ENCODE data around the gene ZNF579.

DNA sequence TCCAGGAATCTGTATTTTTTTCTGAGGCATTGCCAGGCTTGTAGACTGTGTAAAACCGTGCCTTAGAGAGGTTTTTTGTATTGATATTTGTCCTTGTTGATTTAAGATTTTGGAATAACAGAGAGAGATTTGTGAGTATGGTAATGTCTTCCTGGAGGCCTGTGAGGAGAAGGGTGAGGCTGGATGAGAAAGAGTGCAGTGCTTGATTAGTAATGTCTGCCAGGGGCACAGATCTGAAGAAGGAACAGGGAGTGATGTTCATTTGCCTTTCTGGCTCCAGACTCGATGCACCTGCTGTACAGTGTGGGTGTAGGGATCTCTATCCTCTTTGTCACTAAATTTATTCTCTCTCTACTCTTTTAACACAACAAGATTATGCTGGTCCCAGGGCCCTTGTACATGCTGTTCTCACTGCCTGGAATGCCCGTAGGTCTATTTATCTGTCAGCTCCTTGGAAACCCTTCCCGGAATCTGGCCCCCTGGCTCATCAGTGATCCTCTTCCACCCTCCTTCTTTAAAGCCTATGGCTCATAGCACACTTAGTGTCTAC lies 14.4 kb upstream of the ZNF579 start:
- TF ChIP-seq, protein P1, sequence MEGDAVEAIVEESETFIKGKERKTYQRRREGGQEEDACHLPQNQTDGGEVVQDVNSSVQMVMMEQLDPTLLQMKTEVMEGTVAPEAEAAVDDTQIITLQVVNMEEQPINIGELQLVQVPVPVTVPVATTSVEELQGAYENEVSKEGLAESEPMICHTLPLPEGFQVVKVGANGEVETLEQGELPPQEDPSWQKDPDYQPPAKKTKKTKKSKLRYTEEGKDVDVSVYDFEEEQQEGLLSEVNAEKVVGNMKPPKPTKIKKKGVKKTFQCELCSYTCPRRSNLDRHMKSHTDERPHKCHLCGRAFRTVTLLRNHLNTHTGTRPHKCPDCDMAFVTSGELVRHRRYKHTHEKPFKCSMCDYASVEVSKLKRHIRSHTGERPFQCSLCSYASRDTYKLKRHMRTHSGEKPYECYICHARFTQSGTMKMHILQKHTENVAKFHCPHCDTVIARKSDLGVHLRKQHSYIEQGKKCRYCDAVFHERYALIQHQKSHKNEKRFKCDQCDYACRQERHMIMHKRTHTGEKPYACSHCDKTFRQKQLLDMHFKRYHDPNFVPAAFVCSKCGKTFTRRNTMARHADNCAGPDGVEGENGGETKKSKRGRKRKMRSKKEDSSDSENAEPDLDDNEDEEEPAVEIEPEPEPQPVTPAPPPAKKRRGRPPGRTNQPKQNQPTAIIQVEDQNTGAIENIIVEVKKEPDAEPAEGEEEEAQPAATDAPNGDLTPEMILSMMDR (IDR thresholded peaks at IDR 0.05; ENCODE audit: poor library complexity, severe bottlenecking) = no peak
- TF ChIP-seq EP300 (conservative IDR thresholded peaks at IDR 0.05; ENCODE audit: poor library complexity, severe bottlenecking) = no peak
- TF ChIP-seq EZH2 (IDR thresholded peaks at IDR 0.05; ENCODE audit: borderline replicate concordance, insufficient read depth, low read length, poor library complexity, severe bottlenecking) = no peak
- no peak for TF ChIP-seq MXI1 (conservative IDR thresholded peaks at IDR 0.05; ENCODE audit: poor library complexity, severe bottlenecking)
- no peak for TF ChIP-seq POLR2AphosphoS5 (IDR thresholded peaks at IDR 0.05)
- TF ChIP-seq, protein P2, sequence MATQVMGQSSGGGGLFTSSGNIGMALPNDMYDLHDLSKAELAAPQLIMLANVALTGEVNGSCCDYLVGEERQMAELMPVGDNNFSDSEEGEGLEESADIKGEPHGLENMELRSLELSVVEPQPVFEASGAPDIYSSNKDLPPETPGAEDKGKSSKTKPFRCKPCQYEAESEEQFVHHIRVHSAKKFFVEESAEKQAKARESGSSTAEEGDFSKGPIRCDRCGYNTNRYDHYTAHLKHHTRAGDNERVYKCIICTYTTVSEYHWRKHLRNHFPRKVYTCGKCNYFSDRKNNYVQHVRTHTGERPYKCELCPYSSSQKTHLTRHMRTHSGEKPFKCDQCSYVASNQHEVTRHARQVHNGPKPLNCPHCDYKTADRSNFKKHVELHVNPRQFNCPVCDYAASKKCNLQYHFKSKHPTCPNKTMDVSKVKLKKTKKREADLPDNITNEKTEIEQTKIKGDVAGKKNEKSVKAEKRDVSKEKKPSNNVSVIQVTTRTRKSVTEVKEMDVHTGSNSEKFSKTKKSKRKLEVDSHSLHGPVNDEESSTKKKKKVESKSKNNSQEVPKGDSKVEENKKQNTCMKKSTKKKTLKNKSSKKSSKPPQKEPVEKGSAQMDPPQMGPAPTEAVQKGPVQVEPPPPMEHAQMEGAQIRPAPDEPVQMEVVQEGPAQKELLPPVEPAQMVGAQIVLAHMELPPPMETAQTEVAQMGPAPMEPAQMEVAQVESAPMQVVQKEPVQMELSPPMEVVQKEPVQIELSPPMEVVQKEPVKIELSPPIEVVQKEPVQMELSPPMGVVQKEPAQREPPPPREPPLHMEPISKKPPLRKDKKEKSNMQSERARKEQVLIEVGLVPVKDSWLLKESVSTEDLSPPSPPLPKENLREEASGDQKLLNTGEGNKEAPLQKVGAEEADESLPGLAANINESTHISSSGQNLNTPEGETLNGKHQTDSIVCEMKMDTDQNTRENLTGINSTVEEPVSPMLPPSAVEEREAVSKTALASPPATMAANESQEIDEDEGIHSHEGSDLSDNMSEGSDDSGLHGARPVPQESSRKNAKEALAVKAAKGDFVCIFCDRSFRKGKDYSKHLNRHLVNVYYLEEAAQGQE (IDR thresholded peaks at IDR 0.05; ENCODE audit: borderline replicate concordance) = no peak
- no peak for TF ChIP-seq TAF1 (IDR thresholded peaks at IDR 0.05; ENCODE audit: low read depth)
- TF ChIP-seq RAD21 (conservative IDR thresholded peaks at IDR 0.05) = no peak
- TF ChIP-seq SMC3 (conservative IDR thresholded peaks at IDR 0.05; ENCODE audit: poor library complexity) = no peak

Data from neural cell (in vitro differentiated cells).